Measurements from ENCODE around the gene APOA5.
"Not testable (repeated sequence)": the region's sequence is repeated elsewhere in the genome, so short reads cannot be mapped to it uniquely, and the experiment has no call there.

Gene APOA5, protein sequence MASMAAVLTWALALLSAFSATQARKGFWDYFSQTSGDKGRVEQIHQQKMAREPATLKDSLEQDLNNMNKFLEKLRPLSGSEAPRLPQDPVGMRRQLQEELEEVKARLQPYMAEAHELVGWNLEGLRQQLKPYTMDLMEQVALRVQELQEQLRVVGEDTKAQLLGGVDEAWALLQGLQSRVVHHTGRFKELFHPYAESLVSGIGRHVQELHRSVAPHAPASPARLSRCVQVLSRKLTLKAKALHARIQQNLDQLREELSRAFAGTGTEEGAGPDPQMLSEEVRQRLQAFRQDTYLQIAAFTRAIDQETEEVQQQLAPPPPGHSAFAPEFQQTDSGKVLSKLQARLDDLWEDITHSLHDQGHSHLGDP

DNA sequence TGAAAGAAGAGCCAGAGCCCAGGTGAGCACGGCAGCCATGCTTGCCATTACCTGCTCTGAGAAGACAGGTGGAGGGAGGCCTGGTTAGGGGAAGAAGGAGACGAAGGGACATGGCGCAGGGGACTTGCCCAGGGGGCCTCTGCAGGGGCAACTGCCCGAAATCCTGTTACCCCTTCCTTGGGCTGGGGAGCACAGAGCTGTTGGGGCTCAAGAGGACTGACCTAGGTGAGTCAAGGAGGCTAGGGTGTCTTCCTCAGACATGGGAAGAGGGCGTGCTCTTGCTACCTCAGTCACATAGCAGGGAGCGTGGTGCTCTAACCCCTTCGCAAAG, at the start of gene APOA5:
Gene APOA5, minus strand, starts transcription at position 67 of the 331 bp plus-strand sequence. Its CDS starts 19 bp downstream, at position 48.
- no peak for DNase-seq

DNA sequence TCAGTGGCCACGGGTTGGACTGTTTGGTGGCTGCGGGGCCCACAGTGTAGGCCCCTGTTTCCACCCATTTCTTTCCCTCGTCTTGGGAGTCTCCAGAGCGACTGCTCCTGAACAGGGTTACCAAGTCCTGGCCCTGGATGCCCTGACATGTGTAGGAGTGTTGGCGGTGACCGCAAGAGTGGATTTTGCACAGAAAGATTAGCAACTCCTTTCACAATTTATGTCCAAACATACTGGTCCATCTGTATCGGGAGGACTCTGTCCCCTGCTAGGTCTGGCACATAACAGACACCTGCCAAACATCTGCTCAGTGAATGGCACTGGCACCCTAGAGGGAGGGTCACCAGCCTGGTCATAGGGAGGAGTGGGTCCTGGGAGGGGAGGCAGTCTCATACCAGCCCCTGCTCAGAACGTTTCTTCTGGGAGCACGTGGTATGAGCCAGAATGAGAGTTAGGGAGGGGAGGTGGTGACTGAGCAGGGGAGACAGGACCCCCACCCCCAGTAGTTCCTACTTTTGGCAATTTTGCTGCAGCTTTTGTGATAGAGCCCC, 49.1 kb upstream of the APOA5 start:
- no peak for DNase-seq

DNA sequence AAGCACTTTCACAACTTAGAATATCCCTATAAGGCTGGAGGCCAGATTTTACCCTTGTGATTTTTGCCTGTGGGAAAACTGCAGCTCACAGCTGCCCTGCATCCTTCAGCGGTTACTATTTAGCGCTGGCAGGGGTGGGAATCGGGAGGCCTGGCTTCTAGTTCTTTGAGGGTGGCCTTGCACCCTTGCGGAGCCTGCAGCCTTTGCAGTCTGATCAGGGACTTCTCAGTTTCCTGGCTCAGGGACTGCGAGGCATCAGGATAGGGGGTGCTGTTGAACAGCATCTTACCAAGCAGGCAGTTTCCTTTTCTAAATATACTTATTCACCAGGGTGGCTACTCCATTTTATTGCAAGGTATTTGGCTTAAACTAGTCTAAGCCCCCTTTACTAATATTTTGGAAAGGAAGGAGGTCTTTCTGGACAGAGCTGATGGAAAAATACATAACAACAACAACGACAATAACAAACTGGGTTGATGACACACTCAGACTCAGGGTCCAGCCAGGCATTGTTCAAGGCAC, 48.6 kb upstream of the APOA5 start:
- DNase-seq = no peak

DNA sequence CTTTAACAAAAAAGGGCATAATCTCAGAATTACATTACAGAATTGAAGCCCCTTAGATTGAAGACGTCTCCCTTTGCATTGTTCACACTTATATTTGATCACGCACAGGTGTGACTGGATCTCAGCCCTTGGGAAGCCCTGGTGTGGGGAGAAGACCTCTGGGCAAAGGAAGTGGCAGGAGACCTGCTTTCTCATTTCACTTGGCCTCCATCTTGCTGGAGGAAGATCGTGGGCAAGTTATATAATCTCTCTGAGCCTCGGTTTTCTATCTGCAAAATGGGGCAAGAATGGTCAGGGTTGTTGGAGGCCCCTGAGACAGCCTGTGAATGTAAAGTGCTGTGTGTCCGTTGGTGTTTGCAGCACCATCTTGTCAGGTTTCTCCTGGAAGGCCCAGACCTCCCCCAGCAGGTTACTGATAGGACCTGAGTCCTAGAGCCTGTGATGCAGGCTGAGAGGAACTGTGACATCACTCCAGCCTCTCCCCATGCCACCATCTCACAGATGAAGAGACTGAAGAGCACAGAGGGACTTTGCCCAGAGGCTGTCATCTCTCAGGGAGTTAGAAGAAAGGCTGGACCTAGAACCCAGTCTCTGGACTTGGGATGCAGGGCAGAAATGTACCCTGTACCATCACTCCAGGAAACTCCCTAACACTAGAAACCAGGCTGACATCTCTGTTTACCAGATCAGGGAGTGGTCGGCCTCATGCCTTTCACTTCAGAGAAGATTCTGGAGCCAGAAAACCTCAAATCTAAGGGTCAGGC, 46.8 kb upstream of the APOA5 start:
- DNase-seq = no peak

DNA sequence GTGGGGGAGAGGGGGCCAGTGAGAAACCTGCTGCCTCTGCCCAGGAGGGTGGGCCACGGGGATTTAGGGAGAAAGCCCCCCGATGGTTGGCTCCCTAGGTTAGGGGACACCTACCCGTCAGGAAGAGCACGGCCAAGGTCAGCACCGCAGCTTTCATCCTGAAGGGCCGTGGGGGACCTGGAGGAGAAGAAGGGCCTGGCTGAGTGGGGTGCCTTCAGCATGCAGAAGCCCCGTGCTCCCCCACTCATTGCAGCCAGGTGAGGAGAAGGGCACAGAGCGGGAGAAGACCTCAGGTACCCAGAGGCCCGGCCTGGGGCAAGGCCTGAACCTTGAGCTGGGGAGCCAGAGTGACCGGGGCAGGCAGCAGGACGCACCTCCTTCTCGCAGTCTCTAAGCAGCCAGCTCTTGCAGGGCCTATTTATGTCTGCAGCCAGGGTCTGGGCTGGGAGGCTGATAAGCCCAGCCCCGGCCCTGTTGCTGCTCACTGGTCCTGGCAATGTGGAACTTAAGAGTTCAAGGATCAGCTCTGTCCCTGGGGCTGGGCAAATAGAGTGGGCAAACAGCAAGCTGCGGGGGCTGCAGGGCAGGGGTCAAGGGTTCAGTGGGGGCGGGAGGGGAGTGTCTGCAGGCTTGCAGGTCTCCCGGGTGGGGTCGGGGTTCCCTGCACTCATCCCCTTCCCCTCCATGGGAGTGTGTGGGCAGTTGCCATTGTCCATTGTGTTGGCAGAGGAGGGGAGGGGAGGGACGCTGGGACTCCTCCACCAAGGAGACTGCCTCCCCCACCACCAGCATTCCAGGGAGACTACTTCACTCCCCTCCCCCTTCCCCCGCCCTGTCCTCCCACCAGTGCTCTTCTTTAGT, 45.8 kb upstream of the APOA5 start, which contains the start of gene APOA1:
Gene APOA1, minus strand, starts transcription at position 392 of the 861 bp plus-strand sequence. Its CDS starts 235 bp downstream, at position 157.
- DNase-seq = no peak

DNA sequence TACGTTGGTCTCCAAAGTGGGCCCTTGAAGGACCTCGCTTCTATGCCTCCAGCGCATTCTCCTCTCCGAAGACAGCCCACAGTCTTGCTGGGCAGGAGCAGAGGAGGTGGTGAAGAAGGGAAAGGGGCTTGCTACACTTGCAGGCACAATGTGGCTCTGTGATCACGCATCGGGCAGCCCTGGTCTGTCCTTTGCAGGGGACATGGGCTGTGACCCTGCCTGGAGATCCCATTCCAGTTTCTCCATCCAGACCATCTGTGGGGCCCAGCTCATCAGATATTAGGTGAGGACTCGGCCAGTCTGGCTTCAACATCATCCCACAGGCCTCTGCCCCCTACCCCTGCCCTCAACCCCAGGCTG, 44.9 kb upstream of the APOA5 start:
- DNase-seq = no peak

DNA sequence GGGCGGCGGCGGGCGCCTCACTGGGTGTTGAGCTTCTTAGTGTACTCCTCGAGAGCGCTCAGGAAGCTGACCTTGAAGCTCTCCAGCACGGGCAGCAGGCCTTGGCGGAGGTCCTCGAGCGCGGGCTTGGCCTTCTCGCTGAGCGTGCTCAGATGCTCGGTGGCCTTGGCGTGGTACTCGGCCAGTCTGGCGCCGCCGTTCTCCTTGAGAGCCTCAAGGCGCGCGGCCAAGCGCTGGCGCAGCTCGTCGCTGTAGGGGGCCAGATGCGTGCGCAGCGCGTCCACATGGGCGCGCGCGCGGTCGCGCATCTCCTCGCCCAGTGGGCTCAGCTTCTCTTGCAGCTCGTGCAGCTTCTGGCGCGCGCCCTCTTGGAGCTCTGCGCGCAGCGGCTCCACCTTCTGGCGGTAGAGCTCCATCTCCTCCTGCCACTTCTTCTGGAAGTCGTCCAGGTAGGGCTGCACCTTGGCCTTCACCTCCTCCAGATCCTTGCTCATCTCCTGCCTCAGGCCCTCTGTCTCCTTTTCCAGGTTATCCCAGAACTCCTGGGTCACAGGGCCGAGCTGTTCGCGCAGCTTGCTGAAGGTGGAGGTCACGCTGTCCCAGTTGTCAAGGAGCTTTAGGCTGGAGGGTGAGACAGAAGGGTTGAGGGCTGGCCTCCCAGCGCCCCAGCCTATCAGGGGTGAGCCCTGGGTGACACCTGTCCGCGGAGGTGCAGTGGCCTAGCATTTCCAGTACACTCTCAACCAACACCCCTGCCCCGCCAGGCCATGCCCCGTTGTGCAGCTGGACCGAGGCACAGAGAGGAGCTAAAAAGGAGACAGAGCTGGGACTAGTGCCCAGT, 44.3 kb upstream of the APOA5 start:
- peak; percentile 71 to 78 for DNase-seq

DNA sequence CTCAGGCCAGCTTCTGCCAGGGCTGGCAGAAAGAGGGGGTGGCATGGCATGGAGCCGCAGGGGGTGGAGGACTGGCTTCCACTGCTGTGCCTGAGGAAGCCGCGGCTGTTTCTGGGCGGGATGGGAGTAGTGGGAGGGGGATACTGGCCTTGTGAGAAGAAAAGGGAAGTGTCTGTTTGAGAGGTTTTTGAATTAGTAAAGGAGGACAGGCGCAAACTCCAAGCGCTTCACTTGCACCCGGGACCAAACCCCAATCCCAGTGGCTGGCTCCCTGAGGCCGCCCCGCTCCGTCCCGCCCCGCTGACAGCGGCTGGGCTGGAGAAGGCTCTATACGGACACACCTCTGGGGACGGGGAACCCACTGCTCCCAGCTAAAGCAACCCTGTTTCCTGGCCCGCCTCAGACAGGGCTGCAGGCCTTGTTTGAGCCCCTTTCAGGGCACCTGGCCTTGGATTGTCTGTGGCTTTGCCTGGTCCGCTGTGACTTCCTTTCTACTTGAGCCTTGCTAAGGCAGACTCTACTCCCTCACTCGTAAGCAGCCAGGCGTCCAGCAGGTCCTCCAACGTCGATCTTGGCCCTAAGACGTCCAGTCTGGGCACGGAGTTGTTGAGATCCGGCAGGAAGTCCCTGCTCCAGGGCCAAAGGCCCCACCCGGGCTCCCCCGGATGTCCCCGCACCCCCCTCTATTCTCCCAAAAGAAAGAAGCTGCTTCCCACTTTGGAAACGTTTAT, 43.5 kb upstream of the APOA5 start:
- peak in 1 of 2 donors; percentile 63 for DNase-seq

DNA sequence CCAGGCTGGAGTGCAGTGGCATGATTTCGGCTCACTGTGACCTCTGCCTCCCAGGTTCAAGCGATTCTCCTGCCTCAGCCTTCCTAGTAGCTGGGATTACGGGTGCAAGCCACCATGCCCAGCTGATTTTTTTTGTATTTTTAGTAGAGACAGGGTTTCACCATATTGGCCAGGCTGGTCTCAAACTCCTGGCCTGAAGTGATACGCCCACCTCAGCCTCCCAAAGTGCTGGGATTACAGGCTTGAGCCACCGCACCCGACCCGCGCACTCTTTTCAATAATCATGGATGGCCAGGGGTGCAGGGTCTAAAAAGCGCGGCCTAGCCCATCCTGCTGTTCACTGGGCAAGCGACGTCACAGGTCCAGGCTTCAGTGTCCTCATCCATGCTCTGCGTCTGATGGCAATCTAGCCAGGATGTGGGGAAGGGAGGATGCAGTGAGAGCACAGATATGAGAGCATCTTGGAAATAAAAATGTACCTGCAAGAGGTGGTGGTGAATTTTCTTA, 42.9 kb upstream of the APOA5 start:
- not testable (repeated sequence) for DNase-seq

DNA sequence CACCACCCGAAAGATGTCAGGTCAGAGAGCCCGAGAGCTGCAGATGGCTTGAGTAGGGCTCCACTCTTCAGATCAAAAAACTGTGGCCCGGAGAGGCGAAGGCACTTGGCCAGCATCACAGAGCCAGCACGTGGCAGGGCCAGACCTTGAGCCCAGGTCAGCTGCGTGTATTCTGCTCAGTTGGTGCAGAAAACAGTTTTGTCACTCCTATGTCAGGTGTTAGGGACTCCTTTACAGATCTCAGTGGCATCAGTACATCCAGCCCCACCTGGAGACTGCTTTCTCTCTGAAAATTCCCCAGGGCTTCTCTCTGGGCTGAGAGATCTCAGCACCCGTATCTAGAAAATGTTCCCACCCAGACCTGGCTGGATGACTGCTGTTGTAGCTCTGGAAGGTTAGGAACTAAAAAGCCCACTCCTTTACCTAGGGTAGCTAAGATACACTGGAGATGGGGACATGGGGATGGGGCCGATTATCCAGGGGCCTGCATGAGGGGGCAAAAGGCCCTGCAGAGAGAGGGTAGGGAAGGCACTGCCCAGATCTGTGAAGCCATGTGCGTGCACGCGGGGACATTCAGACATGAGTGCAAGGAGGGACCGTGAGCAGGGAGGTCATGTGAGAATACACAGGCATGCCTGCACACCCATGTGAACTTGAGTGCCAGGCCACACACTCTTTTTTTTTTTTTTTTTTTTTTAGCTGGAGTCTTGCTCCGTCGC, 42.3 kb upstream of the APOA5 start:
- no peak for DNase-seq

DNA sequence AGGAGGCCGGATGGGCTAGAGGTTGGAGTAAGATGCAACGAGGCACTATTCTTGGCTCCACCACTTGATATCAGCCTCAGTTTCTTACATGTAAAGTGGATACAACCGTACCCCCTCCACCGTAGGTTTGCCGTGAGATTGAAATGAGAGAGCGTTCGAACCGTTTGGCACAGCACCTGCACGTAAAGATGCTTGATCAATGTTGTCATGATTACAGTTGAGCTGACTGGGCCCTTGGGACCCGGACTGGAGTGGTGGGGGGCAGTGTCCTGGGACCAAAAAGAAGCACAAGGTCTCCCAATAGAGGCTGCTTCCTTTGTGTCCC, 41.8 kb upstream of the APOA5 start:
- no peak for DNase-seq

DNA sequence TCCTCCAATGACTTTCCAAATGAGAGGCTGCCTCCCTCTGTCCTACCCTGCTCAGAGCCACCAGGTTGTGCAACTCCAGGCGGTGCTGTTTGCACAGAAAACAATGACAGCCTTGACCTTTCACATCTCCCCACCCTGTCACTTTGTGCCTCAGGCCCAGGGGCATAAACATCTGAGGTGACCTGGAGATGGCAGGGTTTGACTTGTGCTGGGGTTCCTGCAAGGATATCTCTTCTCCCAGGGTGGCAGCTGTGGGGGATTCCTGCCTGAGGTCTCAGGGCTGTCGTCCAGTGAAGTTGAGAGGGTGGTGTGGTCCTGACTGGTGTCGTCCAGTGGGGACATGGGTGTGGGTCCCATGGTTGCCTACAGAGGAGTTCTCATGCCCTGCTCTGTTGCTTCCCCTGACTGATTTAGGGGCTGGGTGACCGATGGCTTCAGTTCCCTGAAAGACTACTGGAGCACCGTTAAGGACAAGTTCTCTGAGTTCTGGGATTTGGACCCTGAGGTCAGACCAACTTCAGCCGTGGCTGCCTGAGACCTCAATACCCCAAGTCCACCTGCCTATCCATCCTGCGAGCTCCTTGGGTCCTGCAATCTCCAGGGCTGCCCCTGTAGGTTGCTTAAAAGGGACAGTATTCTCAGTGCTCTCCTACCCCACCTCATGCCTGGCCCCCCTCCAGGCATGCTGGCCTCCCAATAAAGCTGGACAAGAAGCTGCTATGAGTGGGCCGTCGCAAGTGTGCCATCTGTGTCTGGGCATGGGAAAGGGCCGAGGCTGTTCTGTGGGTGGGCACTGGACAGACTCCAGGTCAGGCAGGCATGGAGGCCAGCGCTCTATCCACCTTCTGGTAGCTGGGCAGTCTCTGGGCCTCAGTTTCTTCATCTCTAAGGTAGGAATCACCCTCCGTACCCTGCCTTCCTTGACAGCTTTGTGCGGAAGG, 40.9 kb upstream of the APOA5 start:
- DNase-seq = no peak

DNA sequence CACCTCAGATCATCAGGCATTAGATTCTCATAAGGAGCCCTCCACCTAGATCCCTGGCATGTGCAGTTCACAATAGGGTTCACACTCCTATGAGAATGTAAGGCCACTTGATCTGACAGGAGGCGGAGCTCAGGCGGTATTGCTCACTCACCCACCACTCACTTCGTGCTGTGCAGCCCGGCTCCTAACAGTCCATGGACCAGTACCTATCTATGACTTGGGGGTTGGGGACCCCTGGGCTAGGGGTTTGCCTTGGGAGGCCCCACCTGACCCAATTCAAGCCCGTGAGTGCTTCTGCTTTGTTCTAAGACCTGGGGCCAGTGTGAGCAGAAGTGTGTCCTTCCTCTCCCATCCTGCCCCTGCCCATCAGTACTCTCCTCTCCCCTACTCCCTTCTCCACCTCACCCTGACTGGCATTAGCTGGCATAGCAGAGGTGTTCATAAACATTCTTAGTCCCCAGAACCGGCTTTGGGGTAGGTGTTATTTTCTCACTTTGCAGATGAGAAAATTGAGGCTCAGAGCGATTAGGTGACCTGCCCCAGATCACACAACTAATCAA, 40.2 kb upstream of the APOA5 start:
- no peak for DNase-seq

DNA sequence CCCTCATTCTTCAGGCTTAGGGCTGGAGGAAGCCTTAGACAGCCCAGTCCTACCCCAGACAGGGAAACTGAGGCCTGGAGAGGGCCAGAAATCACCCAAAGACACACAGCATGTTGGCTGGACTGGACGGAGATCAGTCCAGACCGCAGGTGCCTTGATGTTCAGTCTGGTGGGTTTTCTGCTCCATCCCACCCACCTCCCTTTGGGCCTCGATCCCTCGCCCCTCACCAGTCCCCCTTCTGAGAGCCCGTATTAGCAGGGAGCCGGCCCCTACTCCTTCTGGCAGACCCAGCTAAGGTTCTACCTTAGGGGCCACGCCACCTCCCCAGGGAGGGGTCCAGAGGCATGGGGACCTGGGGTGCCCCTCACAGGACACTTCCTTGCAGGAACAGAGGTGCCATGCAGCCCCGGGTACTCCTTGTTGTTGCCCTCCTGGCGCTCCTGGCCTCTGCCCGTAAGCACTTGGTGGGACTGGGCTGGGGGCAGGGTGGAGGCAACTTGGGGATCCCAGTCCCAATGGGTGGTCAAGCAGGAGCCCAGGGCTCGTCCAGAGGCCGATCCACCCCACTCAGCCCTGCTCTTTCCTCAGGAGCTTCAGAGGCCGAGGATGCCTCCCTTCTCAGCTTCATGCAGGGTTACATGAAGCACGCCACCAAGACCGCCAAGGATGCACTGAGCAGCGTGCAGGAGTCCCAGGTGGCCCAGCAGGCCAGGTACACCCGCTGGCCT, 38.7 kb upstream of the APOA5 start:
- no peak for DNase-seq

DNA sequence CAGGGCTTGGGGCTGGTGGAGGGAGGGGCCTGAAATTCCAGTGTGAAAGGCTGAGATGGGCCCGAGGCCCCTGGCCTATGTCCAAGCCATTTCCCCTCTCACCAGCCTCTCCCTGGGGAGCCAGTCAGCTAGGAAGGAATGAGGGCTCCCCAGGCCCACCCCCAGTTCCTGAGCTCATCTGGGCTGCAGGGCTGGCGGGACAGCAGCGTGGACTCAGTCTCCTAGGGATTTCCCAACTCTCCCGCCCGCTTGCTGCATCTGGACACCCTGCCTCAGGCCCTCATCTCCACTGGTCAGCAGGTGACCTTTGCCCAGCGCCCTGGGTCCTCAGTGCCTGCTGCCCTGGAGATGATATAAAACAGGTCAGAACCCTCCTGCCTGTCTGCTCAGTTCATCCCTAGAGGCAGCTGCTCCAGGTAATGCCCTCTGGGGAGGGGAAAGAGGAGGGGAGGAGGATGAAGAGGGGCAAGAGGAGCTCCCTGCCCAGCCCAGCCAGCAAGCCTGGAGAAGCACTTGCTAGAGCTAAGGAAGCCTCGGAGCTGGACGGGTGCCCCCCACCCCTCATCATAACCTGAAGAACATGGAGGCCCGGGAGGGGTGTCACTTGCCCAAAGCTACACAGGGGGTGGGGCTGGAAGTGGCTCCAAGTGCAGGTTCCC, 38.0 kb upstream of the APOA5 start, which contains the start of gene APOC3:
Gene APOC3, plus strand, starts transcription at position 383 of the 659 bp plus-strand sequence. CDS start 676 bp downstream, outside the sequence.
- no peak for DNase-seq

DNA sequence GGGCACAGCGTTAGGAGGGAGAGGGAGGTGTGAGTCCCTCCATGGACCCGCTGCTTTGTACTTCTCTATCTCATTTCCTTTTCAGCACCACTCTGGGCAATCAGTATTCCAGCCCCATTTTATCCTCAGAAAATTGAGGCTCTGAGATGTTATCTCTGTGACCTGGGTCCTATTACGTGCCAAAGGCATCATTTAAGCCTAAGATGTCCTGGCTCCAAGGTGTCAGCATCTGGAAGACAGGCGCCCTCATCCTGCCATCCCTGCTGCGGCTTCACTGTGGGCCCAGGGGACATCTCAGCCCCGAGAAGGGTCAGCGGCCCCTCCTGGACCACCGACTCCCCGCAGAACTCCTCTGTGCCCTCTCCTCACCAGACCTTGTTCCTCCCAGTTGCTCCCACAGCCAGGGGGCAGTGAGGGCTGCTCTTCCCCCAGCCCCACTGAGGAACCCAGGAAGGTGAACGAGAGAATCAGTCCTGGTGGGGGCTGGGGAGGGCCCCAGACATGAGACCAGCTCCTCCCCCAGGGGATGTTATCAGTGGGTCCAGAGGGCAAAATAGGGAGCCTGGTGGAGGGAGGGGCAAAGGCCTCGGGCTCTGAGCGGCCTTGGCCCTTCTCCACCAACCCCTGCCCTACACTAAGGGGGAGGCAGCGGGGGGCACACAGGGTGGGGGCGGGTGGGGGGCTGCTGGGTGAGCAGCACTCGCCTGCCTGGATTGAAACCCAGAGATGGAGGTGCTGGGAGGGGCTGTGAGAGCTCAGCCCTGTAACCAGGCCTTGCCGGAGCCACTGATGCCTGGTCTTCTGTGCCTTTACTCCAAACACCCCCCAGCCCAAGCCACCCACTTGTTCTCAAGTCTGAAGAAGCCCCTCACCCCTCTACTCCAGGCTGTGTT, 37.2 kb upstream of the APOA5 start:
- no peak for DNase-seq

All from hippocampal formation (tissue), 2 donors.